Transverse colon (tissue), 1 donor: ENCODE measurements around the gene FAM228A.

ENCODE experiments used
- EP300 ChIP-seq: sonication (generic); formaldehyde crosslinking; IDR thresholded peaks from one replicate; pipeline ENCODE4 v1.6.1; 2017; ENCODE audit warnings: antibody characterized with exemption, low read depth
- POLR2A ChIP-seq: fragments of 450-650 bp; IDR thresholded peaks from one replicate; pipeline ENCODE4 v1.6.1; 2016; ENCODE audit warnings: antibody characterized with exemption, mild to moderate bottlenecking, moderate library complexity

GRCh38 chr2:24199968-24200590, 25.2 kb downstream of the FAM228A start:
- no peak for TF ChIP-seq POLR2A
- TF ChIP-seq EP300: no peak
